Activated gamma-delta T cell (primary cell): ENCODE data around the gene CASZ1.

Source experiments
- DNase-seq: peaks from one replicate; lab custom pipeline; 2025; lab: John Stamatoyannopoulos, UW
- total RNA-seq, 2 donors: gene quantifications; one replicate each; lab custom pipeline; 2026; lab: John Stamatoyannopoulos, UW

Gene CASZ1
- total RNA-seq, result 24.4 to 26.3 reads per million in 2 donors

- DNase-seq, result no peak
These were observed at the start of gene CASZ1 for GRCh38 chr1:10796029-10796944. Gene CASZ1 (minus strand): TSS chr1:10796646. CDS start chr1:10693889, 102,757 bp downstream.

DNA sequence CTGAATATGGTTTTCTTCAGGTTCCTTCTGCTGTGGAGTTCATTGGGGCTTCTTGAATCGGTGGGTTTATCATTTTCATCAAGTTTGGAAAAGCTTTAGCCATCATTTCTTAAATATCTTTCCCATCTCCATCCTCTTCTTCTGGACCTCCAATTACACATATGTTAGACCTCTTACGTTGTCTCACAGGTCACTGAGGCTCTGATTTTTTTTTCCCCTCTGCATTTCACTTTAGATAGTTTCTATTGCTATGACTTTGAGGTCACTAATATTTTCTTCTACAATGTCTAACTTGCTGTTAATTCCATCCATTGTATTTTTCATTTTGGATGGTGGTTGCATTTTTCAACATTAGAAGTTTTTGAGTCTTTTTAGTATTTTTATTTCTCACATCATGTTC, 47.3 kb upstream of the CASZ1 start:
- no peak for DNase-seq

- no peak for DNase-seq
These were observed 44.7 kb upstream of the CASZ1 start for GRCh38 chr1:10841118-10841517.

DNA sequence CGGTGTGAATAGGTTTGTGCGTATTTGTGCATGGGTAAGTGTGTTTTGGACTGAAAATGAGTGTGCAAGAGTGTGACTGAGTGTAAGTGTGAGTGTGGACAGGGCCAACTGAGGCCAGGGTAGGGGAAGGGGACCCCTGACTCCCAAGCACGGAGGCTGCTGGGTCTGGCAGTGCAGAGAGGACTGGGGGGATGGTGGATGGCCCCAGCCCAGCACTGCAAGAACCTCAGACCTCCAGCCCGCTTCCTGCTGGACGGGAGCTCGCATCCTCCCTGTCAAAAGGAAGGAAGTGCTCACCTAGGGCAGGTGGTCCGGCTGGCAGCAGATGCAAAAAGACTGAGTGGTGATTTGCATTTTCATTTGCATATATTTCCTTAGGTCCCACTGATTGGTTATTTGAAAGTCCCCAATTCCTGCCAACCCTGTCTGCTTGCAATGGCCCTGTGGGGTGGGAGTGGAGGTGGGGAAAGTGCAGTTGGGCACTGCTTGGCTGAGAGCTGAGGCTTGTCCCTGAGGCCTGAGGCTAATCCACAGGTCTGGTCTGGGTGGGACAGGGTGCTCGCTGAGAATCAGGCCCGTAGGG, 42.8 kb upstream of the CASZ1 start:
- DNase-seq, result no peak

DNA sequence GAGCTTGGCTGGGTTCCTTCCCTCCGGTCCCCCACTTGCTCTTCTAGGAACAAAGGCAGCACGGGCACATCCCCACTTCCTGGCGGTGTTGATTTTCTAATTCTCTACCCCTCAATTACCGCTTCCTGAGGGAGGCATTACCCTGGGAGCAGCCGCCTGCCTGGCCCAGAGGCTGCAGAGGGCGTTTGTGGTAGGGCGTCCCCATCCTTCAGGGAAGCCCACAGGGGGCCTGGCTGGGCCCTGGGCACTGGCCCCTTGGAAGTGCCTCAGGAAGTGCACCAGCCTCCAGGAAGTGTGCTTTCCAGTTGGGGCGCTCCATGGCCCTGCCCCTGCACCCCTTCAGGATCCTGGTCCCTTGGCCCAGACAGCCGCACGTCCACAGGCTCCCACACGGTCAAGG, 42.1 kb upstream of the CASZ1 start:
- no peak for DNase-seq

DNA sequence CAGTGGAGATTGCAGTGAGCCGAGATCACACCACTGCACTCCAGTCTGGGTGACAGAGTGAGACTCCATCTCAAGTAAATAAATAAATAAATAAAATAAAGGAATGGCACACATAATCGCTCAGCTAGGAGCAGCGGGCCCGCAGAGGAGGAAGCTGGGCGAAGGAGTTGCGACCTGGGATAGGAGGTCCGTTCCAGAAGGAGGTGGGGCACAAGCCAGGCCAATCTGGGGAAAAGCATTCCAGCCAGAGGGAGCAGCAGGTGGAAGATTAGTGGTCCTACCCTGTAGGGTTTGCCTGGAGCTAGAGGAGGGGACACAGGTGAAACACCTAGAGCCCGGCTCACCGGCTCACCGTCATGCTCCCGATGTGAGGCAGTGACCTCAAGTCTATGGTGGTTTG, 40.3 kb upstream of the CASZ1 start:
- DNase-seq, result no peak

DNA sequence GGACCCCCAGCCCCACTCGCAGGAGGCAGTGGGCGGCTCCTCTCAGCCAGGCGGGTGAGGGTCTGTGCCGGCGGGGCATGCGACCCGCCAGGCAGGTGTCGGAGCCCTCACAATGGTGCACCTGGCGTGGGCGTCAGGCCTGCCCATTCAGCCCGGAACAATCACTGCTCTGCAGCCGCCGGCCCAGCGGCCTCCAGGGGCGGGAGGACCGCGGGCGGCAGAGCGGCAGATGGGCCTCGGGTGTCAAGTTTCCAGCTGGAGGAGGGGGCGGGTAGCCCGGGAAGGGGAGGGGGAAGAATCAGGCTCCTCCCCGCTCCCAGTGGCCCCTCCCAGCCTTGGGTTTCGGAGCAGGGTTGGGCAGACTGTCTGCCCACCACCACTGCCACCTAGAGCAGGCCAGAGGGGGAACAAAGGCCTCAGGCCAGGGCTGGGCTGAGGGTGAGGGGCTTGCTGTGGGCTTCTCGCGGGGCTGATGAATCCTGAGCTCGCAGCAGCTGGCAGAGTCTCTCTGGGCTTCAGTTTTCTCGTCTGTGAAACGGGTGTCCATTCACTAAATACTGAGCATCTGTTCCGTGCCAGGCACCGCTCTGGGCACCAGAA, 39.5 kb upstream of the CASZ1 start:
- DNase-seq, result no peak

- no peak for DNase-seq
These were observed 39.0 kb upstream of the CASZ1 start for GRCh38 chr1:10835421-10835820.

GRCh38 chr1:10834770-10835412, 38.4 kb upstream of the CASZ1 start:
- DNase-seq, result no peak

DNA sequence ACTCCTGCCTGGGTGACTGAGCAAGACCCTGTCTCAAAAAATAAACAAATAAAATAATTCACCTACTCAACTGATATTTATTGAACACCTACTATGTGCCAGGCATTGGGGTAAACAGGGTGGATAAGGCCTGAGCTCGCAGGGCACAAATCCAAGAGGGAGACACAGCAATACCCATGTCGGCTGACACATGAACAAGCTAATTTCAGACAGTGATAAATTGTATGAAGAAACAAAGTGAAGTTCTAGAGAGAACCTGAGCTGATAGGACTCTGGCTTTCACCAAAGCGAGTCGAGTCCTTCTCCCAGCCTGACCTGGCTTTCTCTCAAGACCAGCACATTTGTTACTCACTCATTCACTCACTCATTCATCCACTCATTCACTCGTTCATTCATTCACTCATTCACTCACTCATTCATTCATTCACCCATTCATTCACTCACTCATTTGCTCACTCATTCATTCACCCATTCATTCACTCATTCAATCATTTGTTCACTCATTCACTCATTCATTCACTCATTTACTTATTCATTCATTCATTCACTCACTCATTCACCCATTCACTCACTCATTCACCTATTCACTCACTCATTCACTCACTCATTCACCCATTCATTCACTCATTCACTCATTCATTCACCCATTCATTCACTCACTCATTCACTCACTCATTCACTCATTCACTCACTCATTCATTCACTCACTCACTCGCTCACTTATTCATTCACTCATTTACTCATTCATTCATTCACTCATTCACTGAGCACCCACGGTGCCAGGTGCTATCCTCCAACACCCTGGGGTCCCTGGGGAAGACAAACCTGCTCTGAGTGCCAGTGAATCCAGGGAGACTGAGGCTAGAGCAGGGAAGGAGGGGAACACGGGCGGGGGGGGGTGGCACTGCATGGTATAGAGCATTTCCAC, 37.4 kb upstream of the CASZ1 start:
- DNase-seq, result no peak

DNA sequence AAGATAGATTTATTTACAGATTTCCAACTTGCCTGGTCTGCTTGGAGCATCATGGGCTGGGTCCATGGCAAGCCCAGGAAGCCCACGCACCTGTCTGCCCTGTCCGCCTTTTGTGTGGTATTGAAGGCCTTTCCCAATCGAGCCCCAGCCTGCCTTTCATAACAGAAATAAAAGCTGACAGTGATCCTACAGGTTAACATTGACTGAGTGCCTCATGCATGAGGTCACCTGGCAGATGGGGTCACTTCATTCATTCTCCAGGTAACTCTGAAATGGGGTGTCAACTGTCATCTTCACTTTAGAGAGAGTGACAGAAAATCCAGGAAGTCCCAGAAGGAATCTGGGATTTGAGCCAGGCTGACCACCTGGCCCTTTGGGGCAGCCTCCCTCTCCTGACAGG, 36.3 kb upstream of the CASZ1 start:
- DNase-seq, result no peak

GRCh38 chr1:10830961-10831668, 34.7 kb upstream of the CASZ1 start:
- no peak for DNase-seq

DNA sequence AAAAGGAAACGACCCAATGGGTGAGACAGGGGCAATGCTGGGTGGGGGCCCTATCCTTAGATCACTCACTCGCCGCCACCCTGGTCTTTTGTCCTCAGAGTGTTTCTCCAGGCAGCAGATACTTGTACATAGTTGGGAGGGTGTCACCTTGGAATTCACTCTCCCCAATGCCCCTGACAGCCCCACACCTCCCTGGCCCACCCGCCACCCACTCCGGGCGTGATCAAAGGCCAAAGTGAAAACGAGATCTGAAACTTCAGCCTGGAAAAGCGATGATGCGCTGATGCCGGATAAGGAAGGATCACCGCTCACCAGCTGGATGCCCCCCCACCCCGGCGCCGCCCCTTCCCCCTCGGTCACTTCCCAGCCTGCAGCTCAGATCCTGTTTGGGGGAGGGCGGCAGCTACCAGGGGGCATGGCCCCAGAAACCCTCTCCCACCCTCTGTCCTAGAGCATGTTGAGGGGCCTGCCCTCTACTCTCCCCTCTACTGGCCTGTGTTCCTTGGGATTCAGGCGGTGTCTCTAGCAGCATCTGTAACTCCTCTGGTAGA, 33.6 kb upstream of the CASZ1 start:
- no peak for DNase-seq

GRCh38 chr1:10829067-10829818, 32.8 kb upstream of the CASZ1 start:
- no peak for DNase-seq

GRCh38 chr1:10827377-10828333, 31.2 kb upstream of the CASZ1 start:
- DNase-seq, result no peak

- no peak for DNase-seq
These were observed 29.1 kb upstream of the CASZ1 start for GRCh38 chr1:10825592-10825991.

DNA sequence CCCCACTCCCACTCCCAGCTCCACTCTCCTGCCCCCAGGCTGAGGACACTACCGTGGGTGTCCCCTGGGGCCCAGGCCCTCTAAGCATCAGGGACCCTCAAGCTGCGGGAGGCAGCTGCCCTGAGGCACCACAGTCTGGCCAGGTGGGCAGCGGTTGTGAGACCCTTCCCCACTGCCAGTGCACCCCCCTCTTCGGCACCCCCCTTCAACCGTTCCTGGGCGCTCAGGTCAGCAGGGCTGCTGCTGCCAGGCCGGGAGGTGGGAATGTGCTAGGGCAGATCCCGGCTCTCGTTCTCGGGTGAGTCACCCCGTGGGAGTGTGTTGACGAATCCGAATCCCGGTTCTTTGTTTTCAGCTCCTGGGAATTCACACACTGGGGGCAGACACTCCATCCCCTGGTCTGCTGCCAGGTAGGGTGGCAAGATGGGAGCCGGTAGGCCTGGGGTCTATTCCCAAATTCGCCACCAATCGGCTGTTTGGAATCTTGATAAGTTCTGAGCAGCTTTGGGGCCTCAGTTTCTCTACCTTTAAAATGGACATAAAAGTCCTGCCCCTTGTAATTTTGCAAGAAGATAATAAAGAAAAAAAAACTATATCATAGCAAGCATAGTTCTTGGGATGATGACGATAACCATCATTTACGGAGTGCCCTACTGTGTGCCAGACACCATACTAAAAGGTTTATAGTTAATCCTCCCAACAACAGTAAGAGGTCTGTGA, 28.5 kb upstream of the CASZ1 start:
- no peak for DNase-seq

GRCh38 chr1:10823000-10823401, 26.6 kb upstream of the CASZ1 start:
- DNase-seq, result no peak
